Testis (tissue), 3 donors: ENCODE measurements around the gene PPP1R37. TPM values are rescaled to one million over a fixed set of nuclear protein-coding genes. Genes with fewer than 3 reads are reported as not detected.

Source experiments
- DNase-seq: peaks from one replicate; pipeline ENCODE4 v3.0.0-alpha.2; 2019
- H3K27ac ChIP-seq, 2 donors: fragments of 200-600 bp; sonication (generic); one replicate each; pipeline ENCODE4 v1.5.1; 2019
- H3K27me3 ChIP-seq: fragments of 200-600 bp; sonication (generic); one replicate; pipeline ENCODE4 v1.5.1; 2019
- H3K36me3 ChIP-seq: fragments of 200-600 bp; sonication (generic); one replicate; pipeline ENCODE4 v1.5.1; 2017; ENCODE audit warnings: low read depth; ENCODE audit errors: missing control alignments
- H3K4me1 ChIP-seq: fragments of 200-600 bp; sonication (generic); one replicate; pipeline ENCODE4 v1.5.1; 2019
- H3K4me3 ChIP-seq, 2 donors: fragments of 200-600 bp; sonication (generic); one replicate each; pipeline ENCODE4 v1.5.1; 2017 to 2019
- H3K9me3 ChIP-seq: fragments of 200-600 bp; sonication (generic); one replicate; pipeline ENCODE4 v1.5.1; 2017
- POLR2A ChIP-seq: fragments of 450-650 bp; IDR thresholded peaks from one replicate; pipeline ENCODE4 v1.6.1; 2017; ENCODE audit warnings: antibody characterized with exemption, mild to moderate bottlenecking, moderate library complexity
- WGBS, 2 donors: methylation state at CpG; one replicate each; pipeline ENCODE4 v1.1.5; 2018; 5-methylcytosine and 5-hydroxymethylcytosine counted together
- intact Hi-C: fragments of 100-400 bp; cut with DNase I; formaldehyde crosslinking; loops from one replicate; pipeline ENCODE4 v1.15.1; 2023; ENCODE audit warnings: low total_unique reads
- polyA plus RNA-seq: library from polyadenylated mRNA; stranded (reverse); fragments of 350-450 nt; fragmentation: Illumina TruSeq; extraction: RNeasy Lipid Tissue Mini Kit (QIAGEN cat#74804); gene quantifications from one replicate; pipeline ENCODE4 v1.2.3, GENCODE V29; 2014; ENCODE audit warnings: low read depth, low replicate concordance; ENCODE audit not compliant: insufficient read depth
- total RNA-seq, 2 donors: library from RNA; depleted of rRNA; stranded (reverse); fragments of >200 nt; gene quantifications; one replicate each; pipeline ENCODE4 v1.2.3, GENCODE V29; 2016
- TF ChIP-seq, protein P1 (sequence below), 3 experiments: fragments of 450-650 bp in 2 of 3; fragments of 200-600 bp in 1 of 3; sonication (generic) in 1 of 3; IDR thresholded peaks; one replicate each; pipeline ENCODE4 v1.5.1; 2016 to 2019; ENCODE audit warnings: antibody characterized with exemption in 3 of 3, mild to moderate bottlenecking in 2 of 3, moderate library complexity in 1 of 3

The PPP1R37 gene
- total and polyA plus RNA-seq, 3 donors from 2014 or later: 28.5 to 83.0 (median 82.5) TPM

DNA sequence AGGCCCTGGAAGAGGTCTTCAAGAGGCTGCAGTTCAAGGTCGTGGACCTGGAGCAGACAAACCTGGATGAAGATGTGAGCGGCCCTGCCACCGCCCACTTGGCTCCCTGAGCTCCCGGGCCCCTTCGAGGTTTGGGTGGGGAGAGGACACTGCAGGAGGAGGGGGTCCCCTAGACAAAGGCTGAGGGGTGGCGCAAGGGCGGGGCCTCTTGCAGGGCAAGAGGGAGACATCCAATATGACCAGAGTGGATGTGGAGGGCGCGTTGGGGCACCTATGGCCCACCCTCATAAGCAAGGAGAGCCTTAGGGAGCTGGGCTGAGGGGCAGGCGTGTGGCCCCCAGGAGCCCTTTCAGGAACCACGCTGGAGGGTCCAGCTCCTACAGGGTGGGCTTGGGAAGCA, 47.6 kb downstream of the PPP1R37 start:
- H3K4me3 ChIP-seq: no peak overlapping the region
- intact Hi-C loops: no loop called here
- H3K27ac ChIP-seq: no peak overlapping the region
- no peak for TF ChIP-seq POLR2A
- TF ChIP-seq, protein P1, sequence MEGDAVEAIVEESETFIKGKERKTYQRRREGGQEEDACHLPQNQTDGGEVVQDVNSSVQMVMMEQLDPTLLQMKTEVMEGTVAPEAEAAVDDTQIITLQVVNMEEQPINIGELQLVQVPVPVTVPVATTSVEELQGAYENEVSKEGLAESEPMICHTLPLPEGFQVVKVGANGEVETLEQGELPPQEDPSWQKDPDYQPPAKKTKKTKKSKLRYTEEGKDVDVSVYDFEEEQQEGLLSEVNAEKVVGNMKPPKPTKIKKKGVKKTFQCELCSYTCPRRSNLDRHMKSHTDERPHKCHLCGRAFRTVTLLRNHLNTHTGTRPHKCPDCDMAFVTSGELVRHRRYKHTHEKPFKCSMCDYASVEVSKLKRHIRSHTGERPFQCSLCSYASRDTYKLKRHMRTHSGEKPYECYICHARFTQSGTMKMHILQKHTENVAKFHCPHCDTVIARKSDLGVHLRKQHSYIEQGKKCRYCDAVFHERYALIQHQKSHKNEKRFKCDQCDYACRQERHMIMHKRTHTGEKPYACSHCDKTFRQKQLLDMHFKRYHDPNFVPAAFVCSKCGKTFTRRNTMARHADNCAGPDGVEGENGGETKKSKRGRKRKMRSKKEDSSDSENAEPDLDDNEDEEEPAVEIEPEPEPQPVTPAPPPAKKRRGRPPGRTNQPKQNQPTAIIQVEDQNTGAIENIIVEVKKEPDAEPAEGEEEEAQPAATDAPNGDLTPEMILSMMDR (IDR thresholded peaks at IDR 0.05): no peak
- peaks cover 7% of the 10 kb centered on the region for H3K4me1 ChIP-seq
- WGBS, 2 donors: 93% methylated on average over 9 to 11 of the region's 11 CpGs
- H3K27me3 ChIP-seq: no peaks in the 10 kb centered on the region
- no peaks in the 10 kb centered on the region for H3K36me3 ChIP-seq
- no peak for DNase-seq
- H3K9me3 ChIP-seq: no peaks in the 10 kb centered on the region

DNA sequence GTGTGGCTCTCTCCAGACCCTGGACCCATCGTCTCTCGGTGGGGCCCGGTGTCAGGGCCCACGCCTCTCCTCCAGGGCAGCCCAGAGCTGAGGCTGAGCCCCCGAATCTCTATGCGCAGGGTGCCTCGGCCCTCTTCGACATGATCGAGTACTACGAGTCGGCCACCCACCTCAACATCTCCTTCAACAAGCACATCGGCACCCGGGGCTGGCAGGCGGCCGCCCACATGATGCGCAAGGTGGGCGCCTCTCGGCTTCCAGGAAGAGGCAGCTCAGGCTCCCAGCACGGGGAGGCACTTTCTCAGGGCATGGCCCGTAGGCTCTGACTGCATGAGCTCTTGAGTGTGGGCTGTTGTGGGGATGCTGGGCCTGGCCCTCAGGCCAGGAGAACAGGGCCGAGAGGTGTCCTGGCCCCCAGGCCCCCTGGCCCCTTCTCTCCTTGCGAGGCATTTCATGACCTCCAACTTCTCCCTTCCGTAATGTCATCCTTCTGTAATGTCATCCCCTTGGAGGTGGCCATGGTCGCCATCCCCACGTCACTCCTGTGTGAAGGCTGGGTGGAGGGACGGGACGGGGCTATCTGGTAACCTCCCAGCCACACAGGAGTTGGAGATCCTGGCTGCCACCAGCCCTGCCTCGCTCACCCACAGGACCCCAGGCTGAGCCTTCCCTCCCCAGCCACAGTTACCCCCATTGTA, 48.4 kb downstream of the PPP1R37 start:
- TF ChIP-seq POLR2A: no peak
- TF ChIP-seq, protein P1 (IDR thresholded peaks at IDR 0.05): no peak
- no peak overlapping the region for H3K27ac ChIP-seq
- no peaks in the 10 kb centered on the region for H3K9me3 ChIP-seq
- H3K27me3 ChIP-seq: no peaks in the 10 kb centered on the region
- H3K36me3 ChIP-seq: no peaks in the 10 kb centered on the region
- DNase-seq: no peak
- no peak overlapping the region for H3K4me3 ChIP-seq
- intact Hi-C loops: no loop called here
- 95 to 98% methylated on average over 26 to 28 of the region's 28 CpGs for WGBS, 2 donors
- peaks cover 10% of the 10 kb centered on the region for H3K4me1 ChIP-seq

DNA sequence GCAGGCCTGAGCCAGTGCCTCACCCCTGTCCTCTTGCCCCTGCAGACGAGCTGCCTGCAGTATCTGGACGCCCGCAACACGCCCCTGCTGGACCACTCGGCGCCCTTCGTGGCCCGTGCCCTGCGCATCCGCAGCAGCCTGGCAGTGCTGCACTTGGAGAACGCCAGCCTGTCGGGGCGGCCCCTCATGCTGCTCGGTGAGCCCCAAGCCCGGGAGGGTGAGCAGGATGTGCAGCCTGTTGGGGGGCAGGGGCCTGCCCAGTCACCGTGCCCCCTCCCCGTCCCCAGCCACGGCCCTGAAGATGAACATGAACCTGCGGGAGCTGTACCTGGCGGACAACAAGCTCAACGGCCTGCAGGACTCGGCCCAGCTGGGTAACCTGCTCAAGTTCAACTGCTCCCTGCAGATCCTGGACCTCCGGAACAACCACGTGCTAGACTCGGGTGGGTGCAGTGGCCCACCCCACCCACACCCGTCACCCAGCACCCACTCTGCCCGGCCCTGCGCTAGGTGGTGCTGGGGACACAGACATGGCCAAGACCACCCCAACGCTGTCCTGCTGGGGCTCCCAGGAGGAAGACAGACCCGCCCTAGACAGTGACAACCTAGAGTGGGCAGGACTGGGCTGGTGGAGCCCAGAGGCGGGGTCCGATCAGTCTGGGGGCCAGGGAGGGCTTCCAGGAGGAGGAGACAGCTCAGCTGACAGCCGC, 49.2 kb downstream of the PPP1R37 start:
- TF ChIP-seq, protein P1 (IDR thresholded peaks at IDR 0.05): no peak
- no peak for TF ChIP-seq POLR2A
- WGBS, 2 donors: 96 to 98% methylated on average over 11 to 33 of the region's 33 CpGs
- H3K27ac ChIP-seq: no peak overlapping the region
- no peaks in the 10 kb centered on the region for H3K36me3 ChIP-seq
- peaks cover 8% of the 10 kb centered on the region for H3K4me1 ChIP-seq
- no peak overlapping the region for H3K4me3 ChIP-seq
- H3K27me3 ChIP-seq: no peaks in the 10 kb centered on the region
- DNase-seq: no peak
- intact Hi-C loops: no loop called here
- no peaks in the 10 kb centered on the region for H3K9me3 ChIP-seq

DNA sequence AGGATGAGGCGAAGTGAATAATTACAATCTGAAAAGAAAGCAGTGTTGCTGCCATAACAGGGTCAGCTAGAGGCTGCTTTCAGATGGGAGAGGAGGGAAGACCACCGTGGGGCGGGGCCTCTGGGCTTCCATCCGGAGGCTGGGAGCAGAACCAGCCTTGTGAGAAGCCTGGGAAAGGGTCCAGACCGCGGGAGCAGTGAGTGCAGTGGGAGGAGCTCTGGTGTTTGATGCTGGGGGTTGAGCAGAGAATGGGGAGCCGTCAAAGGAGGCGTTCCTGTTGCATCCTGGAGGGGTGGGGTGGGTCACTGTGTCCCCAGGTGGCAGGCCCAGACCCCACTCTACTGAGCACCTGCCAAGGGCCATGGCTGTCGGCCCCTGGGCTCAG, 49.7 kb downstream of the PPP1R37 start:
- H3K9me3 ChIP-seq: no peaks in the 10 kb centered on the region
- intact Hi-C loops: no loop called here

More for the DNA sequence above, 49.7 kb downstream of the PPP1R37 start:
- no peaks in the 10 kb centered on the region for H3K27me3 ChIP-seq
- H3K36me3 ChIP-seq: no peaks in the 10 kb centered on the region
- 76 to 80% methylated on average over 9 of the region's 9 CpGs for WGBS, 2 donors
- H3K4me1 ChIP-seq: peaks cover 7% of the 10 kb centered on the region
- no peak for TF ChIP-seq POLR2A
- TF ChIP-seq, protein P1 (IDR thresholded peaks at IDR 0.05): no peak
- no peak overlapping the region for H3K27ac ChIP-seq
- DNase-seq: no peak
- H3K4me3 ChIP-seq: no peak overlapping the region
